Measurements from ENCODE around the gene BEST1. TPM values are rescaled to one million over a fixed set of nuclear protein-coding genes. Genes with fewer than 3 reads are reported as not detected.
A peak's percentile ranks its signal among the peaks of the same experiment; 100 is the strongest.

The BEST1 gene
- total and polyA plus RNA-seq, 12 donors = 0.39 to 4.9 (median 1.5) TPM

GRCh38 chr11:61976420-61976800 is 26.3 kb downstream of the BEST1 start:
- intact Hi-C loops (cut with DNase I) = loop anchor here in 4 of 10 donors (5.0 to 10.0 kb wide), 2 partner anchors 46 to 48 kb away; no protein-coding TSS in a partner anchor
- H3K4me1 ChIP-seq = peaks cover 25 to 73% (median 62%) of the 10 kb centered on the region in 9 donors

GRCh38 chr11:61976813-61977475 is 26.8 kb downstream of the BEST1 start:
- Histone ChIP-seq H3K27ac (peak overlapping the region in 2 of 10 donors; percentile 15 to 86), H3K27me3 (no peaks in the 10 kb centered on the region), H3K4me3 (no peak overlapping the region), H3K36me3 (no peaks in the 10 kb centered on the region), H3K4me1 (peaks cover 24 to 68% (median 56%) of the 10 kb centered on the region in 9 donors), H3K9me3 (no peaks in the 10 kb centered on the region)
- no peak for ATAC-seq
- 78 to 90% methylated on average over 7 of the region's 7 CpGs for WGBS, 2 donors
- no peak for TF ChIP-seq CTCF (IDR thresholded peaks at IDR 0.05)
- no peak for DNase-seq
- intact Hi-C loops (cut with DNase I) = loop anchor here in 4 of 10 donors (5.0 to 10.0 kb wide), 2 partner anchors 45 to 48 kb away; no protein-coding TSS in a partner anchor

More at GRCh38 chr11:61976420-61976800, 26.3 kb downstream of the BEST1 start:
- peak overlapping the region in 1 of 10 donors; percentile 15 for H3K27ac ChIP-seq
- no peaks in the 10 kb centered on the region for H3K36me3 ChIP-seq
- H3K9me3 ChIP-seq = no peaks in the 10 kb centered on the region
- no peaks in the 10 kb centered on the region for H3K27me3 ChIP-seq
- ATAC-seq = no peak
- 82 to 90% methylated on average over 8 of the region's 8 CpGs for WGBS, 2 donors
- DNase-seq = no peak
- no peak overlapping the region for H3K4me3 ChIP-seq
- no peak for TF ChIP-seq CTCF (IDR thresholded peaks at IDR 0.05)

- 68 to 73% methylated on average over 17 of the region's 17 CpGs for WGBS, 2 donors
- no peaks in the 10 kb centered on the region for H3K9me3 ChIP-seq
- ATAC-seq = peak; percentile 30 to 85 (median 62)
- H3K4me1 ChIP-seq = peaks cover 10 to 54% (median 39%) of the 10 kb centered on the region in 9 donors
- TF ChIP-seq CTCF (IDR thresholded peaks at IDR 0.05) = no peak
- peak overlapping the region; percentile 51 to 89 (median 81) for H3K27ac ChIP-seq
- H3K36me3 ChIP-seq = no peaks in the 10 kb centered on the region
- DNase-seq = peak in 1 of 2 donors; percentile 36
- H3K27me3 ChIP-seq = no peaks in the 10 kb centered on the region
- no peak overlapping the region for H3K4me3 ChIP-seq
- intact Hi-C loops (cut with DNase I) = loop anchor here in 4 of 10 donors (5.0 to 10.0 kb wide), 2 partner anchors 43 to 46 kb away; no protein-coding TSS in a partner anchor
Observed at GRCh38 chr11:61978703-61979661, 28.8 kb downstream of the BEST1 start.

All from heart right ventricle (tissue), 16 donors.